CD4-positive, alpha-beta memory T cell (primary cell): Measurements from ENCODE around the gene FREM3. TPM values are rescaled to one million over a fixed set of nuclear protein-coding genes. Genes with fewer than 3 reads are reported as not detected.
A peak's percentile ranks its signal among the peaks of the same experiment; 100 is the strongest.

Experiments
- CTCF ChIA-PET: fragments of 350-600 bp; sonication (Branson Sonifier 250); formaldehyde crosslinking; loops from one replicate; lab custom pipeline; 2021; ENCODE audit warnings: inconsistent platforms; ENCODE audit not compliant: partially characterized antibody; lab: Charles Lee
- POLR2A ChIA-PET: fragments of 350-600 bp; sonication (Branson Sonifier 250); formaldehyde crosslinking; loops from one replicate; lab custom pipeline; 2021; ENCODE audit not compliant: partially characterized antibody; lab: Charles Lee
- DNase-seq, 5 donors: peaks; one replicate each; pipeline versions ENCODE4 v3.0.0 to v3.0.0-alpha.2; 2020 to 2022; ENCODE audit warnings: mixed read lengths in 1 of 5
- H3K27ac ChIP-seq: one replicate; pipeline ENCODE4 v1.7.0; 2013; ENCODE audit warnings: low read depth, low read length
- H3K27me3 ChIP-seq: 2 replicates; pipeline ENCODE4 v1.7.0; 2013; ENCODE audit warnings: mild to moderate bottlenecking, low read length, moderate library complexity; ENCODE audit not compliant: insufficient read depth
- H3K36me3 ChIP-seq: 2 replicates; pipeline ENCODE4 v1.7.0; 2013; ENCODE audit warnings: mild to moderate bottlenecking, low read length, moderate library complexity; ENCODE audit not compliant: insufficient read depth
- H3K4me1 ChIP-seq: 2 replicates; pipeline ENCODE4 v1.7.0; 2013; ENCODE audit warnings: mild to moderate bottlenecking, low read length, moderate library complexity; ENCODE audit not compliant: insufficient read depth
- H3K4me3 ChIP-seq, 2 donors: one replicate each; pipeline ENCODE4 v1.7.0; 2013; ENCODE audit warnings: low read length in 2 of 2, mild to moderate bottlenecking in 1 of 2
- H3K9me3 ChIP-seq, 2 donors: one replicate each; pipeline ENCODE4 v1.7.0; 2013; ENCODE audit warnings: low read length in 2 of 2, control low read depth in 1 of 2; ENCODE audit not compliant: control insufficient read depth in 1 of 2
- H3K27ac Mint-ChIP-seq, 7 donors: one replicate each; pipeline ENCODE4 v1.8.0; 2020 to 2021; ENCODE audit warnings: mixed read lengths in 7 of 7, mild to moderate bottlenecking in 6 of 7, inconsistent platforms in 3 of 7, moderate library complexity in 3 of 7
- H3K27me3 Mint-ChIP-seq, 2 donors: one replicate each; pipeline ENCODE4 v1.8.0; 2020 to 2021; ENCODE audit warnings: mixed read lengths in 2 of 2
- H3K36me3 Mint-ChIP-seq, 2 donors: one replicate each; pipeline ENCODE4 v1.8.0; 2020 to 2021; ENCODE audit warnings: mixed read lengths in 2 of 2, inconsistent platforms in 1 of 2, mild to moderate bottlenecking in 1 of 2
- H3K4me1 Mint-ChIP-seq, 4 donors: one replicate each; pipeline ENCODE4 v1.8.0; 2020 to 2021; ENCODE audit warnings: mixed read lengths in 4 of 4, mild to moderate bottlenecking in 1 of 4
- H3K4me3 Mint-ChIP-seq, 8 donors: one replicate each; pipeline ENCODE4 v1.8.0; 2020 to 2021; ENCODE audit warnings: mixed read lengths in 8 of 8, mild to moderate bottlenecking in 7 of 8, moderate library complexity in 6 of 8, inconsistent platforms in 3 of 8
- H3K9me3 Mint-ChIP-seq, 8 donors: one replicate each; pipeline ENCODE4 v1.8.0; 2020 to 2021; ENCODE audit warnings: mixed read lengths in 8 of 8, mild to moderate bottlenecking in 5 of 8, inconsistent platforms in 3 of 8, moderate library complexity in 1 of 8
- intact Hi-C: fragments of 100-400 bp; cut with micrococcal nuclease; formaldehyde crosslinking; loops from one replicate; pipeline ENCODE4 v1.15.1; 2023
- polyA plus RNA-seq, 2 donors: library from polyadenylated mRNA; unstranded; fragments of 300-500 nt; fragmentation: Illumina TruSeq; gene quantifications; one replicate each; pipeline ENCODE4 v1.2.3, GENCODE V29; 2021
- total RNA-seq, 2 experiments: library from RNA; stranded (reverse); gene quantifications; one replicate each; pipeline ENCODE4 v1.2.3, GENCODE V29; 2021

The FREM3 gene
- total and polyA plus RNA-seq, 4 experiments from 2014 or later, result not detected

DNA sequence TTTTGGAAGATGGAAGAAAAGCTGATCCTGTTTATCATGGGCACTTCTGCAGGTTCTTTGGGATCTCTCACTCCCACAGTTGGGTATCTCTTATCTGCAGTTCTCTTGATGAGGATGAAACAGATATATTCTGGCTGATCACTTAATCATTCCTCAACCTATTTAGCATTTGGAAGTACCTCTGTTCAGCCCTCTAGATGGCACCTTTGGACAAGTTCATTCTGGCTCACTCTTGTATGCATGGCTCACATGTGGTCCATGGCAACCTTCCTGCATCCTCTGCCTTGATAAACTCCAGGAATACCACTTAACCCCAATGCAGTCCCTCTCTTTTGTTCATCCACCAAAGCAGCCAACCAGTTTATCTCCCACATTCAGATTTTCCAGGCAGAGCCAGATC is 112.8 kb downstream of the FREM3 start:
- intact Hi-C loops, result no loop called here
- Histone ChIP-seq H3K9me3 (no peaks in the 10 kb centered on the region), H3K36me3 (no peaks in the 10 kb centered on the region), H3K27me3 (no peaks in the 10 kb centered on the region), H3K27ac (no peak overlapping the region), H3K4me1 (no peaks in the 10 kb centered on the region), H3K4me3 (no peak overlapping the region)
- POLR2A ChIA-PET, result no interaction called here
- Mint-ChIP-seq H3K36me3 (peaks cover 4 to 9% of the 10 kb centered on the region in 2 donors), H3K9me3 (peaks cover 4 to 31% (median 19%) of the 10 kb centered on the region in 8 donors), H3K27me3 (no peaks in the 10 kb centered on the region), H3K27ac (no peak overlapping the region), H3K4me3 (no peak overlapping the region), H3K4me1 (no peaks in the 10 kb centered on the region)
- CTCF ChIA-PET, result no interaction called here
- no peak for DNase-seq

DNA sequence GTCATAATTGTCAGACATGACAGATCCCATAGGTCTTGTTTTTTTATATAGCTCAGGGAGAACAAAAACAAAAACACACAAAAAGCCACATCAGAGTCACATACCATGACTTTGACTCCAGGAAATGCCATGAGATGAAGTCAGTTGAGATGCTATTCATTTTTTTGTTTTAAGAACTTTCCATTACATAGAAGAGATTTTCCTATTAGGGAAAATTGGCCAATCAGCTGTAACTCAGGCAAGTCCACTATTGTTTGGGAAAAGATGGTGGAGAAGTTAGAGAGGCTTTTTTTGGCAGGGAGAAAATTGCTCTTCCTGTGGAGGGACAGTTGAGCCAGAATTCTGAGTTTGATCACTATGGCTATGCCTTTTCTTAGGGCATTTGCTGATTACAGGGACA is 114.4 kb downstream of the FREM3 start:
- Mint-ChIP-seq H3K4me3 (no peak overlapping the region), H3K36me3 (peaks cover 4 to 9% of the 10 kb centered on the region in 2 donors), H3K27ac (no peak overlapping the region), H3K27me3 (no peaks in the 10 kb centered on the region), H3K4me1 (no peaks in the 10 kb centered on the region), H3K9me3 (peaks cover 4 to 31% (median 24%) of the 10 kb centered on the region in 8 donors)
- ChIA-PET CTCF (no interaction called here), POLR2A (no interaction called here)
- Histone ChIP-seq H3K9me3 (no peaks in the 10 kb centered on the region), H3K36me3 (no peaks in the 10 kb centered on the region), H3K27ac (no peak overlapping the region), H3K27me3 (no peaks in the 10 kb centered on the region), H3K4me3 (no peak overlapping the region), H3K4me1 (no peaks in the 10 kb centered on the region)
- intact Hi-C loops, result no loop called here
- DNase-seq, result no peak

DNA sequence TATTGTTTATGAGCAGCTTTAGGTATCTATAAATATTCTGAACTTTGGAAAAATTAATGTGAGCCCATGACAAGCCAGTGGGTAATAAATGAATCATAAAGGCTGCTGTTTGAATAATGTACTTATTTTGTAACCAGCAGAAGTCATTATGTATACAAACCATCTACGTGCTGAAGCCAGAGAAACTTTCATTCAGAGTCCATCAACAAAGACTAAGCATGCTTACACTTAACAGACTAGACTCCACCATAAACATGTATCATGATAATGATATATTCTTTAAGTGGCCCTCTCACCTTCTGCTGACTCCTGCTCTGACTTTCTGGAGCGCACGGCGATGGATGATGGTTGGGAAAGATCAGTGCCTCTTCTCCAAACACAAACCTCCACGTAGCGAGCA is 114.9 kb downstream of the FREM3 start:
- CTCF ChIA-PET, result no interaction called here
- POLR2A ChIA-PET, result no interaction called here

DNA sequence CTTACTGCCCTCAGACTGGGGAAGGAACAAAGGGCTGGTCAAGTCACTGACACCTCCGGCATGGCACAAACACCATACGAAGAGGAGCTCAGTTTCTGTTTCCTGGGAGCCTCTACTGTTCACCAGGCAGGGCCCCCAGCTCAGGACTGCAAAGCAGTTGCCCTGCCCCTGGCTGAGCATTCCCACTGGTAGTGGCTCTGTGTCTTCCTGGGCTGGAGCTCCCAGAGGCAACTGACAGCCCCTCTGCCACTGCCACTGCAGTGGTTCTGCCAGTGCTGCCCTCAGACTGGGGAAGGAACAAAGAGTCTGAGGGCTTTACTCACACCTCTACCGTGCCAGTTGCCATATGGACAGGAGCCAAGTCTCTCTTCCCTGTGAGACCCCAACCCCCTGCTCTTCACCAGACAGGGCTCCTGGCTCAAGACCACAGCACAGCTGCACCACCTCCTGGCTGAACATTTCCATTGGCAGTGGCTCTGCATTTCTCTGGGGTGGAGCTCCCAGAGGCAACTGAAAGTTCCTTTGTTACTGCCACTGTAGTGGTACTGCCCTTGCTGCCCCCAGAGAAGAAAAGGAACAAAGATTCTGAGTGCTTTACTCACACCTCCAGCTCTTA is 119.0 kb downstream of the FREM3 start:
- no peaks in the 10 kb centered on the region for H3K36me3 ChIP-seq
- CTCF ChIA-PET, result interaction anchor here (1.3 kb wide), 1 partner anchor 23 kb away, joined by 6 read pairs; no protein-coding TSS in a partner anchor
- H3K27ac Mint-ChIP-seq, result no peak overlapping the region
- intact Hi-C loops, result no loop called here
- no peaks in the 10 kb centered on the region for H3K27me3 Mint-ChIP-seq
- no peak overlapping the region for H3K4me3 ChIP-seq
- H3K27ac ChIP-seq, result no peak overlapping the region
- DNase-seq, result no peak
- POLR2A ChIA-PET, result no interaction called here
- no peaks in the 10 kb centered on the region for H3K4me1 Mint-ChIP-seq
- no peaks in the 10 kb centered on the region for H3K27me3 ChIP-seq
- H3K36me3 Mint-ChIP-seq, result peaks cover 20 to 22% of the 10 kb centered on the region in 2 donors
- H3K9me3 Mint-ChIP-seq, result peaks cover 0 to 28% (median 22%) of the 10 kb centered on the region in 8 donors
- no peaks in the 10 kb centered on the region for H3K9me3 ChIP-seq
- H3K4me1 ChIP-seq, result no peaks in the 10 kb centered on the region
- H3K4me3 Mint-ChIP-seq, result no peak overlapping the region

More for the DNA sequence above, 114.9 kb downstream of the FREM3 start:
- no peak overlapping the region for H3K4me3 Mint-ChIP-seq
- no peaks in the 10 kb centered on the region for H3K9me3 ChIP-seq
- intact Hi-C loops, result no loop called here
- no peak overlapping the region for H3K27ac ChIP-seq
- H3K4me3 ChIP-seq, result no peak overlapping the region
- DNase-seq, result no peak
- no peaks in the 10 kb centered on the region for H3K36me3 ChIP-seq
- no peaks in the 10 kb centered on the region for H3K27me3 ChIP-seq
- H3K36me3 Mint-ChIP-seq, result peaks cover 4 to 9% of the 10 kb centered on the region in 2 donors
- H3K4me1 Mint-ChIP-seq, result no peaks in the 10 kb centered on the region
- H3K27me3 Mint-ChIP-seq, result no peaks in the 10 kb centered on the region
- H3K9me3 Mint-ChIP-seq, result peaks cover 4 to 28% (median 22%) of the 10 kb centered on the region in 8 donors
- H3K27ac Mint-ChIP-seq, result no peak overlapping the region
- no peaks in the 10 kb centered on the region for H3K4me1 ChIP-seq

DNA sequence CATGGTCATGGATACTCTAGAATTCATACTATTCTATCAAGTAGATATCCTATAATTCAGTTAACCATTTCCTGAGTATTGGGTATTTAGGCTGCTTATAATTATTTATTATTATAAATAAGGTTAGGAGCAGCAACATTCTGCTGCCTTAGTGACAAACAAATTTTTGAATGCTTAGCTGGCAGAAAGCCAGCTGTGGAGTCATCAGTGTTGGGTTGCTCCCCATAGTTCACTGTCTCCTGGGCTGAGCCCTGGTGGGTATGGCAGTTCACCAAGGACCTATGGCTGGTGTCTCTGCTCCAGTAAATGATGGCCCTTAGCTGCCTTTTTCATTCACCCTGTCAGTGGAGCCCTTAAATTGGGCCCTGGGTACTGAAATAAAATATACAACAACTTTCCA is 125.1 kb downstream of the FREM3 start:
- no peaks in the 10 kb centered on the region for H3K4me1 ChIP-seq
- POLR2A ChIA-PET, result no interaction called here
- no peaks in the 10 kb centered on the region for H3K4me1 Mint-ChIP-seq
- H3K9me3 ChIP-seq, result no peaks in the 10 kb centered on the region
- H3K9me3 Mint-ChIP-seq, result peaks cover 0 to 4% (median 0%) of the 10 kb centered on the region in 8 donors
- H3K27me3 Mint-ChIP-seq, result no peaks in the 10 kb centered on the region
- H3K27ac ChIP-seq, result no peak overlapping the region
- no peak for DNase-seq
- H3K36me3 Mint-ChIP-seq, result peaks cover 21 to 40% of the 10 kb centered on the region in 2 donors
- no peak overlapping the region for H3K27ac Mint-ChIP-seq
- no peaks in the 10 kb centered on the region for H3K36me3 ChIP-seq
- CTCF ChIA-PET, result no interaction called here
- no peak overlapping the region for H3K4me3 ChIP-seq
- H3K27me3 ChIP-seq, result no peaks in the 10 kb centered on the region
- intact Hi-C loops, result no loop called here
- no peak overlapping the region for H3K4me3 Mint-ChIP-seq

DNA sequence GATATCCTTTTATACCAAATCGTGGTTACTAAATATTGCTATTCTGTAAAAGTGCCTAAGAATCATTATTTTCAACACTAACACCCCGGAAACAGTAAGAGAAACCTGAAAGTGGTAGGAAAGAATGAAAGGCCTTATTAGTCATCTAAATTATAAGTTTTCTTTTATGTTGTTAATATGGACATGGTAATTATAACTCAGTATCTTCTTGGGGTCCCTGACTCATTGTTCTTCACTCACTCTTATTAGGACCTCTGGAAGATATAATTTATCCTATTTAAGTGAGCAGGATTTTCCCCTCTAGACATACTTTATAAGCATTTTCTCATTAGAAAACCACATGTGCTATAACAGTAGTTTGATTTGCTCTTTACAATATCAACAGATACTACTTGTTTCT is 136.0 kb downstream of the FREM3 start:
- Histone ChIP-seq H3K27me3 (no peaks in the 10 kb centered on the region), H3K4me3 (no peak overlapping the region), H3K4me1 (peaks cover 11% of the 10 kb centered on the region), H3K36me3 (no peaks in the 10 kb centered on the region), H3K9me3 (no peaks in the 10 kb centered on the region), H3K27ac (no peak overlapping the region)
- Mint-ChIP-seq H3K4me3 (no peak overlapping the region), H3K36me3 (peaks cover 7 to 25% of the 10 kb centered on the region in 2 donors), H3K27ac (no peak overlapping the region), H3K27me3 (no peaks in the 10 kb centered on the region), H3K4me1 (peaks cover 6 to 21% (median 11%) of the 10 kb centered on the region in 4 donors), H3K9me3 (peaks cover 0 to 2% (median 0%) of the 10 kb centered on the region in 8 donors)
- DNase-seq, result no peak
- POLR2A ChIA-PET, result no interaction called here
- intact Hi-C loops, result no loop called here
- CTCF ChIA-PET, result no interaction called here

DNA sequence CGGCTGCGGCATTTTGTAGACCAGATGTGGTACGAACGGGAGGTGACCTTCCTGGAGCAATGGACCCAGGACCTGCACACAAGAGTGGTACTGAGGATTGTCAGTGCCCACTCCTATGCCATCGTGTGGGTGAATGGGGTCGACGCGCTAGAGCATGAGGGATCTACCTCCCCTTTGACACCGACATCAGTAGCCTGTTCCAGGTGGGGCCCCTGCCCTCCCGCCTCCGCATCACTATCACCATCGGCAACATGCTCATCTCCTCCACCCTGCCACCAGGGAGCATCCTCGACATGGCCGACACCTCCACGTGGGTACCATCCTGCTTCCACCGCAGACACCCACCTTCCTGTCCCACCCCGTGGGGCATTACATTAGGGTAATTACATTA is 140.7 kb downstream of the FREM3 start:
- no peaks in the 10 kb centered on the region for H3K27me3 ChIP-seq
- H3K27ac ChIP-seq, result peak overlapping the region; percentile 46
- DNase-seq, result peak in 4 of 5 donors; percentile 9 to 44 (median 36)
- H3K9me3 ChIP-seq, result no peaks in the 10 kb centered on the region
- Mint-ChIP-seq H3K9me3 (peaks cover 0 to 2% (median 0%) of the 10 kb centered on the region in 8 donors), H3K27me3 (no peaks in the 10 kb centered on the region), H3K36me3 (peaks cover 0 to 6% of the 10 kb centered on the region in 2 donors), H3K27ac (peak overlapping the region; percentile 92 to 98 (median 97)), H3K4me3 (peak overlapping the region; percentile 91 to 98 (median 95)), H3K4me1 (peaks cover 10 to 29% (median 20%) of the 10 kb centered on the region in 4 donors)
- H3K36me3 ChIP-seq, result no peaks in the 10 kb centered on the region
- peaks cover 19% of the 10 kb centered on the region for H3K4me1 ChIP-seq
- intact Hi-C loops, result loop anchor here (1.0 to 10.0 kb wide), 4 partner anchors 46 to 1502 kb away; partner anchors contain the start of genes SMARCA5 and USP38
- H3K4me3 ChIP-seq, result peak overlapping the region; percentile 64 to 78
- ChIA-PET POLR2A (interaction anchor here (1.8 to 2.5 kb wide), 2 partner anchors 45 to 1539 kb away, joined by 9 to 13 read pairs; partner anchors contain the start of genes ABCE1, ANAPC10 and SMARCA5), CTCF (interaction anchor here (1.5 to 2.4 kb wide), 6 partner anchors 10 to 1502 kb away, joined by 4 to 10 read pairs (median 6); no protein-coding TSS in a partner anchor)
